Nephron progenitor cell (in vitro differentiated cells): Measurements from ENCODE around the gene MAEA.

Experiments used
- DNase-seq: peaks from one replicate; pipeline ENCODE4 v3.0.0; 2021
- H3K27ac Mint-ChIP-seq: 2 replicates; pipeline ENCODE4 v1.8.0; 2021; ENCODE audit warnings: mild to moderate bottlenecking, moderate library complexity, mixed read lengths
- H3K27me3 Mint-ChIP-seq: 2 replicates; pipeline ENCODE4 v1.8.0; 2021; ENCODE audit warnings: mild to moderate bottlenecking, low read depth, mixed read lengths; ENCODE audit not compliant: poor library complexity
- H3K36me3 Mint-ChIP-seq: 2 replicates; pipeline ENCODE4 v1.8.0; 2021; ENCODE audit warnings: low read depth, mixed read lengths
- H3K4me1 Mint-ChIP-seq: 2 replicates; pipeline ENCODE4 v1.8.0; 2021; ENCODE audit warnings: mixed read lengths
- H3K4me3 Mint-ChIP-seq: 2 replicates; pipeline ENCODE4 v1.8.0; 2021; ENCODE audit warnings: mild to moderate bottlenecking, moderate library complexity, mixed read lengths
- H3K9me3 Mint-ChIP-seq: 2 replicates; pipeline ENCODE4 v1.8.0; 2021; ENCODE audit warnings: mild to moderate bottlenecking, moderate library complexity, mixed read lengths
- TF ChIP-seq, protein P1 (sequence below): fragments of 200-600 bp; sonication (generic); IDR thresholded peaks from 2 replicates; pipeline ENCODE4 v1.5.0; 2021; ENCODE audit warnings: antibody characterized with exemption

Gene MAEA

DNA sequence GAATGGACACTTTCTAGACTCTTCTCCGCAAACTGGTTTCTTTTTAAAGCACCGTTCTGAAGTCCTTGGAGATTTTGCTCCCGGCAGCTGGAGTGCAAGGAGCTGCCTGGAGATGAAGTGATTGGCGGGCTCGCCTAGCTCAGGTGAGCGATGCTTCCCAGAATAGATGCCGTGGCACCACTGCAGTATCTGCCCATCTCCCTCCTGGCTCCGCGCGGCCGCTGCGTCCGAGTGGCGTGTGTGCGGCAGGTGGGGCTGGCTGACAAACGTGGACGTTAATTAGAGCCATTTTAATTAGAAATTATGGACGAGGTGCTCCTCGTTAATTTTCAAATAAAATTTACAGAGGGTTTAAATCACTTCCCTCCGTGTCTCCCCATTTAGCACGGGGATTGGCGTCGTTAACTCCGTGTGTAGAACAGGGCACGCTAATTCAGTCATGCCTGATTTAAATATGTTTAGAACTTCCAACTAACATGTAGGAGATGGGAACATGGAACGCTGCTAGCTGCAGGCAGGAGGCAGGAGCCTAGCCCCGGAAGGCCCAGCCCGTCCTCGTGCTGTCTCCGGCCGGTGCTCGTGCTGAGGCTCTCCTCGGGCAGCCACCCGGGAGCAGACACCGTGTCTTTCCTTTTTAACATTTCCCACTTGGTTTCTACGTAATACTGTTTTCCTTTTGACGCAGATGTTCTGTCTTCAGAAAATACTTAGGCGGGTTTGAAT lies 68.9 kb downstream of the MAEA start:
- TF ChIP-seq, protein P1, sequence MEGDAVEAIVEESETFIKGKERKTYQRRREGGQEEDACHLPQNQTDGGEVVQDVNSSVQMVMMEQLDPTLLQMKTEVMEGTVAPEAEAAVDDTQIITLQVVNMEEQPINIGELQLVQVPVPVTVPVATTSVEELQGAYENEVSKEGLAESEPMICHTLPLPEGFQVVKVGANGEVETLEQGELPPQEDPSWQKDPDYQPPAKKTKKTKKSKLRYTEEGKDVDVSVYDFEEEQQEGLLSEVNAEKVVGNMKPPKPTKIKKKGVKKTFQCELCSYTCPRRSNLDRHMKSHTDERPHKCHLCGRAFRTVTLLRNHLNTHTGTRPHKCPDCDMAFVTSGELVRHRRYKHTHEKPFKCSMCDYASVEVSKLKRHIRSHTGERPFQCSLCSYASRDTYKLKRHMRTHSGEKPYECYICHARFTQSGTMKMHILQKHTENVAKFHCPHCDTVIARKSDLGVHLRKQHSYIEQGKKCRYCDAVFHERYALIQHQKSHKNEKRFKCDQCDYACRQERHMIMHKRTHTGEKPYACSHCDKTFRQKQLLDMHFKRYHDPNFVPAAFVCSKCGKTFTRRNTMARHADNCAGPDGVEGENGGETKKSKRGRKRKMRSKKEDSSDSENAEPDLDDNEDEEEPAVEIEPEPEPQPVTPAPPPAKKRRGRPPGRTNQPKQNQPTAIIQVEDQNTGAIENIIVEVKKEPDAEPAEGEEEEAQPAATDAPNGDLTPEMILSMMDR = no peak
- DNase-seq = no peak
- peaks cover 5% of the 10 kb centered on the region for H3K4me1 Mint-ChIP-seq
- peaks cover 4% of the 10 kb centered on the region for H3K36me3 Mint-ChIP-seq
- peaks cover 3% of the 10 kb centered on the region for H3K27me3 Mint-ChIP-seq
- H3K27ac Mint-ChIP-seq = no peak overlapping the region
- no peak overlapping the region for H3K4me3 Mint-ChIP-seq
- no peaks in the 10 kb centered on the region for H3K9me3 Mint-ChIP-seq

DNA sequence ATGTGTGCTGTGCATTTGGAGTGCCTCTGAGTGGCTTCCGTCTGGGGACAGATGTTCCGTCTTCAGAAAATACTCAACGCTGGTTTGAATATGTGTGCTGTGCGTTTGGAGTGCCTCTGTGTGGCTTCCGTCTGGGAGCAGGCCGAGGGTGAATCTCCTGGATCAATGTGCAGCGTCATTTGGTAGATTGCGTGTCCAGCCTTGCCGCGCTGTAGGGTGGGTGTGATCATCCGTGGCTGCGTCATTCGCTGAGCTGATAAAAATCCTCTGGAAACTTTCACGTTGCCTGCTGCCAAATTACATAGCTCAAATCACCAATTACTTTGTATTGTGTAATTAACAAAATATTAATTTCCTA lies 69.4 kb downstream of the MAEA start:
- Mint-ChIP-seq H3K27me3 (peaks cover 3% of the 10 kb centered on the region), H3K36me3 (peaks cover 4% of the 10 kb centered on the region), H3K4me3 (no peak overlapping the region), H3K9me3 (no peaks in the 10 kb centered on the region), H3K27ac (no peak overlapping the region), H3K4me1 (peaks cover 5% of the 10 kb centered on the region)
- no peak for DNase-seq
- TF ChIP-seq, protein P1 = no peak

- H3K36me3 Mint-ChIP-seq = peaks cover 4% of the 10 kb centered on the region
Observed at GRCh38 chr4:1359976-1360375, 70.3 kb downstream of the MAEA start.

DNA sequence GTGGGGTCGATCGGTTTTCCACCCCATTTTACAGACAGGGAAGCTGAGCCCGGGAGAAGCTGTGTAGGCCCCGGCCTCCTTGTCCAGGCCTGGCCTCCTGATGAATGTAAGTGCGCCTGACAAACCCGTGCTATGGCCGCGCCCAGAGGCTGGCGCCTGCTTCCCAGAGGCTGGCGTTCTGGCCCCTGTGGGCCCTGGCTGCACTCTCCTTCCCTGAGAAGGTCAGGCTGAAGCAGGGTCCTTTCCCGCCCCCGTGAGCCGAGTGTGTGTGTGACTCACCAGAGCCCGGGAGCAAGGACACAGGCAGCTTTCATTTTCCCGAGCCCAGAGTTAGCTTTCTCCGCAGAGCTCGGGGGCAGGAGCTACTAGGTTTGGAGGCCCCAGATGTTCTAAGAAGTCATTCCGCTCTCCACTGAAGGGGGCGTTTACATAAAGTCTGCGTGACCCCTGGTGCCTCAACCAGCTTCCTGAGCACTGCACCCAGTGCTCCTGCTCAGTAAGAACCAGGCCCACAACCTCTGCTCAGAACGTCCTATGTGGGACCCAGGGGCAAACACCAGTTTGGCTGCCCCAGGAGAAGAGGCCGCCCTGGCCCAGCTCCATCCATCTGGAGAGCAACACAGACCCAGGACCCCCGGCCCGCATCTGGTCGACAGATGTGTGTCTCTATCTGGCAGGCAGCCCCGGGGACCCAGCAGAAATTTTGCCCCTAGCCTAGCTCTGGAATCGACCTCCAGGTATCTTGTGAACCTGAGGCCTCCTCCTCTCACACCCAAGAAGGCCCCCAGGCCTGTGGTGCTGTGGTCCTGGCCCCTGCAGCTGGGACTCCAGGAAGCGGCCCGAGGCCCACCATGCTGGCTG lies 71.0 kb downstream of the MAEA start:
- H3K27ac Mint-ChIP-seq = no peak overlapping the region
- H3K4me3 Mint-ChIP-seq = no peak overlapping the region
- H3K36me3 Mint-ChIP-seq = peaks cover 4% of the 10 kb centered on the region
- peaks cover 5% of the 10 kb centered on the region for H3K4me1 Mint-ChIP-seq
- TF ChIP-seq, protein P1 = no peak
- H3K9me3 Mint-ChIP-seq = no peaks in the 10 kb centered on the region
- H3K27me3 Mint-ChIP-seq = peaks cover 3% of the 10 kb centered on the region
- DNase-seq = no peak

More at GRCh38 chr4:1359976-1360375, 70.3 kb downstream of the MAEA start:
- H3K27me3 Mint-ChIP-seq = peaks cover 3% of the 10 kb centered on the region
- H3K4me1 Mint-ChIP-seq = peaks cover 5% of the 10 kb centered on the region
- DNase-seq = no peak
- TF ChIP-seq, protein P1 = no peak
- no peak overlapping the region for H3K27ac Mint-ChIP-seq
- H3K9me3 Mint-ChIP-seq = no peaks in the 10 kb centered on the region
- no peak overlapping the region for H3K4me3 Mint-ChIP-seq

DNA sequence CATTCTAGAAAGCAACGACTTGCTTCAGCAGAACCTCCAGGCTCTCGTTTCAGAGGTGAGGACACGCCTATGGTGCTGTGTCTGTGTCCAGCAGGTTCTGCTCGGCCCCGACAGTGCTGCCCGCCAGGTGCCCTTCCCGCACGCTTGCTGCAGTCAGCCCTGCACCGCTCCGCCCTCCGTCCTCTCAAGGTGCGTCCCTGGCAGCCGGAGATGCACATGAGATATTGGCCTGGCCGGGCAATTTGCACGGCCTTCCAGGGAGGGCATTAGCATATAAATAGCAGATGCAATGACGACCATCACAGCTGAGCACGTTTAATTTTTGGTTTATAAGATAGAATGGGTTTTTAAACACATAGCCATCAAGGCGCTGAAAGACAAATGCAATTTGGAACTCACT lies 71.7 kb downstream of the MAEA start:
- H3K27ac Mint-ChIP-seq = no peak overlapping the region
- no peaks in the 10 kb centered on the region for H3K9me3 Mint-ChIP-seq
- no peak overlapping the region for H3K4me3 Mint-ChIP-seq
- H3K27me3 Mint-ChIP-seq = peaks cover 3% of the 10 kb centered on the region
- peaks cover 1% of the 10 kb centered on the region for H3K36me3 Mint-ChIP-seq
- no peak for DNase-seq
- TF ChIP-seq, protein P1 = no peak
- H3K4me1 Mint-ChIP-seq = peaks cover 1% of the 10 kb centered on the region
